ENCODE results near the gene MEGF9.

The MEGF9 gene

DNA sequence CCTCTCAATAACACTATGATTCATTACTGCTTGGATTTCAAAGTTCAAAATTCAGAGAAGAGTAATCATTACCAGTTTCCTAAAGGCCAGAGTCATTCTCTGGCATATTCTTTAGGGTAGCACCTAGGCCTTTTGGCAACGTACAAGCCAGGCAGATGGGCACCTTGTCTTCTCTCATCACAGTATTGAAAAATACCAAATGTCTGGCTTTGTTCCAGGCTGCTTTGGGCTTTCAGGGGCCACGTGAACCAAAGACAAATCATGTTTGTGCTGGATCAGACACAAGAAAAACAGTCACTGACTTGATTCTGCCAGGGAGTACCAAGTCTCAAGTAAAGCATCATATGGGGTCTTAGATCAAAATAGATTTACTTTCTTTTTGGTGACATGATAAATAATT lies 15.5 kb downstream of the MEGF9 start:
- in situ Hi-C loops (cut with MboI; ENCODE audit: low pct_unique_long_range_greater_than_20kb, low sequenced_read_pairs, unreplicated experiment): no loop called here
- no peak for DNase-seq (ENCODE audit: low spot score)
- TF ChIP-seq, protein P1, sequence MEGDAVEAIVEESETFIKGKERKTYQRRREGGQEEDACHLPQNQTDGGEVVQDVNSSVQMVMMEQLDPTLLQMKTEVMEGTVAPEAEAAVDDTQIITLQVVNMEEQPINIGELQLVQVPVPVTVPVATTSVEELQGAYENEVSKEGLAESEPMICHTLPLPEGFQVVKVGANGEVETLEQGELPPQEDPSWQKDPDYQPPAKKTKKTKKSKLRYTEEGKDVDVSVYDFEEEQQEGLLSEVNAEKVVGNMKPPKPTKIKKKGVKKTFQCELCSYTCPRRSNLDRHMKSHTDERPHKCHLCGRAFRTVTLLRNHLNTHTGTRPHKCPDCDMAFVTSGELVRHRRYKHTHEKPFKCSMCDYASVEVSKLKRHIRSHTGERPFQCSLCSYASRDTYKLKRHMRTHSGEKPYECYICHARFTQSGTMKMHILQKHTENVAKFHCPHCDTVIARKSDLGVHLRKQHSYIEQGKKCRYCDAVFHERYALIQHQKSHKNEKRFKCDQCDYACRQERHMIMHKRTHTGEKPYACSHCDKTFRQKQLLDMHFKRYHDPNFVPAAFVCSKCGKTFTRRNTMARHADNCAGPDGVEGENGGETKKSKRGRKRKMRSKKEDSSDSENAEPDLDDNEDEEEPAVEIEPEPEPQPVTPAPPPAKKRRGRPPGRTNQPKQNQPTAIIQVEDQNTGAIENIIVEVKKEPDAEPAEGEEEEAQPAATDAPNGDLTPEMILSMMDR (IDR thresholded peaks at IDR 0.05; ENCODE audit: extremely low read depth, insufficient read depth, missing control alignments): no peak

DNA sequence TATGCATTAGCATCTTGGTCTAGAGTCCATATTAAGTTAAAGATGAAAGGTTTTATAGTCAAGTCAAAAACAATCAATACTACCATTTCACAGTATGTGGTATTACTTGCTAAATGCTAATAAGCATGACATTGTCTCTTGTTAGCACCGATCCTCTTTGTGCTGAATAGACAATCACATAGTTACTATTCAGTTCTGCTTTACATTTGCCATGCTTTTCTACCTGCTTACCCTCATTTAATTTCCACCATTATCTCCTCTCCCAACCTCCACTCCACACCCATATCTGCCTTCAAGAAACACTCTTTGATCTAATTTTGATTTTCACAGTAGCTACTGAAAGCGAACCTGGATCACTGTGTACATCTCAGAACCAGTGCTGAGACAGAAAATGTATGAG lies 16.8 kb downstream of the MEGF9 start:
- TF ChIP-seq, protein P1 (IDR thresholded peaks at IDR 0.05; ENCODE audit: extremely low read depth, insufficient read depth, missing control alignments): no peak
- no peak for DNase-seq (ENCODE audit: low spot score)
- in situ Hi-C loops (cut with MboI; ENCODE audit: low pct_unique_long_range_greater_than_20kb, low sequenced_read_pairs, unreplicated experiment): no loop called here

GRCh38 chr9:120696551-120697230 lies 17.6 kb downstream of the MEGF9 start:
- in situ Hi-C loops (cut with MboI; ENCODE audit: low pct_unique_long_range_greater_than_20kb, low sequenced_read_pairs, unreplicated experiment): no loop called here
- TF ChIP-seq, protein P1 (IDR thresholded peaks at IDR 0.05; ENCODE audit: extremely low read depth, insufficient read depth, missing control alignments): no peak
- DNase-seq (ENCODE audit: low spot score): no peak

- TF ChIP-seq, protein P1 (IDR thresholded peaks at IDR 0.05; ENCODE audit: extremely low read depth, insufficient read depth, missing control alignments): no peak
- no peak for DNase-seq (ENCODE audit: low spot score)
- in situ Hi-C loops (cut with MboI; ENCODE audit: low pct_unique_long_range_greater_than_20kb, low sequenced_read_pairs, unreplicated experiment): no loop called here
Measured at GRCh38 chr9:120694559-120694958, 19.7 kb downstream of the MEGF9 start.

DNA sequence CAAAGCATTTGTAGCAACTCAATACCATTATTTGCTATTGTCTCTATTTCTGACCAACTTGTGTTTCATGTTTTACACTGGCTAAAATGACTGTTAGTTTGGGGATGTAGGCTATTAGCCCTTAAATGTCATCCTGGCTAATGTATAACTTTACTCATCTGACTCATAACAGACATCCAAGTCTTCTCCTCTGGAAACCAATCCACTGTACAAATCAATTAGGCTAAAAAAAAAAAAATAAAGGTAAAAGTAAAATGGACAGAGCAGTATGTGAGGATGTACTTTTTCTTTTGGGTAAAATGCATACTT lies 20.6 kb downstream of the MEGF9 start:
- TF ChIP-seq, protein P1 (IDR thresholded peaks at IDR 0.05; ENCODE audit: extremely low read depth, insufficient read depth, missing control alignments): no peak
- no peak for DNase-seq (ENCODE audit: low spot score)
- in situ Hi-C loops (cut with MboI; ENCODE audit: low pct_unique_long_range_greater_than_20kb, low sequenced_read_pairs, unreplicated experiment): no loop called here

GRCh38 chr9:120692901-120693699 lies 21.2 kb downstream of the MEGF9 start:
- TF ChIP-seq, protein P1 (IDR thresholded peaks at IDR 0.05; ENCODE audit: extremely low read depth, insufficient read depth, missing control alignments): no peak
- in situ Hi-C loops (cut with MboI; ENCODE audit: low pct_unique_long_range_greater_than_20kb, low sequenced_read_pairs, unreplicated experiment): no loop called here
- DNase-seq (ENCODE audit: low spot score): no peak

Measured in GM13977 (cell line).